Activated naive CD4-positive, alpha-beta T cell treated with anti-CD3 and anti-CD28 coated beads for 36 hours (primary cell): ENCODE data around the gene AMN. TPM values are rescaled to one million over a fixed set of nuclear protein-coding genes. Genes with fewer than 3 reads are reported as not detected.

Source experiments
- CTCF ChIA-PET: fragments of 350-600 bp; sonication (Branson Sonifier 250); formaldehyde crosslinking; loops from one replicate; lab custom pipeline; 2021; ENCODE audit warnings: antibody characterized with exemption; lab: Charles Lee
- DNase-seq: peaks from one replicate; pipeline ENCODE4 v3.0.0-alpha.2; 2020
- H3K27ac Mint-ChIP-seq: one replicate; pipeline ENCODE4 v1.8.0; 2021; ENCODE audit warnings: mild to moderate bottlenecking, mixed read lengths
- H3K27me3 Mint-ChIP-seq: one replicate; pipeline ENCODE4 v1.8.0; 2021; ENCODE audit warnings: low read depth, mixed read lengths
- H3K36me3 Mint-ChIP-seq: one replicate; pipeline ENCODE4 v1.8.0; 2021; ENCODE audit warnings: low read depth, mixed read lengths
- H3K4me1 Mint-ChIP-seq: one replicate; pipeline ENCODE4 v1.8.0; 2021; ENCODE audit warnings: low read depth, mixed read lengths
- H3K4me3 Mint-ChIP-seq: one replicate; pipeline ENCODE4 v1.8.0; 2021; ENCODE audit warnings: mild to moderate bottlenecking, moderate library complexity, mixed read lengths
- H3K9me3 Mint-ChIP-seq: one replicate; pipeline ENCODE4 v1.8.0; 2021; ENCODE audit warnings: mixed read lengths
- intact Hi-C: fragments of 100-400 bp; cut with micrococcal nuclease; formaldehyde crosslinking; loops from one replicate; pipeline ENCODE4 v1.15.1; 2023
- total RNA-seq, 2 experiments: library from RNA; stranded (reverse); gene quantifications; one replicate each; pipeline ENCODE4 v1.2.3, GENCODE V29; 2021

AMN gene
- total RNA-seq, 2 experiments from 2014 or later: 0.33 to 0.37 TPM

GRCh38 chr14:102900631-102901571 lies 21.6 kb upstream of the AMN start:
- peaks cover 32% of the 10 kb centered on the region for H3K4me1 Mint-ChIP-seq
- H3K9me3 Mint-ChIP-seq: no peaks in the 10 kb centered on the region
- no peak overlapping the region for H3K4me3 Mint-ChIP-seq
- H3K27me3 Mint-ChIP-seq: no peaks in the 10 kb centered on the region
- peak overlapping the region; percentile 80 for H3K27ac Mint-ChIP-seq
- intact Hi-C loops: loop anchor here (5.0 kb wide), 1 partner anchor 124 kb away; the partner anchor contains the start of gene TRAF3
- peaks cover 46% of the 10 kb centered on the region for H3K36me3 Mint-ChIP-seq
- DNase-seq: peak; percentile 41
- CTCF ChIA-PET: no interaction called here

- no peak for DNase-seq
- Mint-ChIP-seq H3K36me3 (peaks cover 46% of the 10 kb centered on the region), H3K4me1 (peaks cover 32% of the 10 kb centered on the region), H3K27me3 (no peaks in the 10 kb centered on the region), H3K4me3 (no peak overlapping the region), H3K27ac (peak overlapping the region; percentile 80), H3K9me3 (no peaks in the 10 kb centered on the region)
- intact Hi-C loops: loop anchor here (5.0 kb wide), 1 partner anchor 124 kb away; the partner anchor contains the start of gene TRAF3
- CTCF ChIA-PET: no interaction called here
These were observed 20.8 kb upstream of the AMN start for GRCh38 chr14:102901633-102902032.

- CTCF ChIA-PET: interaction anchor here (1.4 kb wide), 1 partner anchor 8 kb away, joined by 3 read pairs; no protein-coding TSS in a partner anchor
- Mint-ChIP-seq H3K36me3 (peaks cover 48% of the 10 kb centered on the region), H3K9me3 (no peaks in the 10 kb centered on the region)
These were observed 20.4 kb upstream of the AMN start for GRCh38 chr14:102902086-102902485.

GRCh38 chr14:102902523-102903247 lies 19.8 kb upstream of the AMN start:
- CTCF ChIA-PET: interaction anchor here (1.4 kb wide), 1 partner anchor 9 kb away, joined by 3 read pairs; no protein-coding TSS in a partner anchor
- no peaks in the 10 kb centered on the region for H3K27me3 Mint-ChIP-seq
- peak overlapping the region; percentile 13 for H3K27ac Mint-ChIP-seq
- H3K36me3 Mint-ChIP-seq: peaks cover 49% of the 10 kb centered on the region
- no peak overlapping the region for H3K4me3 Mint-ChIP-seq
- intact Hi-C loops: loop anchor here (5.0 kb wide), 1 partner anchor 125 kb away; the partner anchor contains the start of gene TRAF3
- H3K4me1 Mint-ChIP-seq: peaks cover 31% of the 10 kb centered on the region
- no peaks in the 10 kb centered on the region for H3K9me3 Mint-ChIP-seq
- DNase-seq: no peak

More at GRCh38 chr14:102902086-102902485, 20.4 kb upstream of the AMN start:
- intact Hi-C loops: loop anchor here (5.0 kb wide), 1 partner anchor 125 kb away; the partner anchor contains the start of gene TRAF3
- peak overlapping the region; percentile 80 for H3K27ac Mint-ChIP-seq
- no peaks in the 10 kb centered on the region for H3K27me3 Mint-ChIP-seq
- H3K4me3 Mint-ChIP-seq: no peak overlapping the region
- no peak for DNase-seq
- H3K4me1 Mint-ChIP-seq: peaks cover 32% of the 10 kb centered on the region

- no peaks in the 10 kb centered on the region for H3K9me3 Mint-ChIP-seq
- H3K27ac Mint-ChIP-seq: peak overlapping the region; percentile 11
- H3K36me3 Mint-ChIP-seq: peaks cover 46% of the 10 kb centered on the region
- peaks cover 27% of the 10 kb centered on the region for H3K4me1 Mint-ChIP-seq
- DNase-seq: no peak
- no peaks in the 10 kb centered on the region for H3K27me3 Mint-ChIP-seq
- CTCF ChIA-PET: interaction anchor here (1.4 kb wide), 1 partner anchor 9 kb away, joined by 3 read pairs; no protein-coding TSS in a partner anchor
- intact Hi-C loops: loop anchor here (5.0 kb wide), 1 partner anchor 126 kb away; the partner anchor contains the start of gene TRAF3
- H3K4me3 Mint-ChIP-seq: no peak overlapping the region
These were observed 19.1 kb upstream of the AMN start for GRCh38 chr14:102903248-102903888.

- intact Hi-C loops: loop anchor here (5.0 kb wide), 1 partner anchor 127 kb away; the partner anchor contains the start of gene TRAF3
- H3K4me3 Mint-ChIP-seq: no peak overlapping the region
- CTCF ChIA-PET: interaction anchor here (0.7 kb wide), 1 partner anchor 424 kb away, joined by 3 read pairs; no protein-coding TSS in a partner anchor
- peaks cover 21% of the 10 kb centered on the region for H3K4me1 Mint-ChIP-seq
- no peak for DNase-seq
- no peaks in the 10 kb centered on the region for H3K27me3 Mint-ChIP-seq
- no peak overlapping the region for H3K27ac Mint-ChIP-seq
- H3K9me3 Mint-ChIP-seq: no peaks in the 10 kb centered on the region
- peaks cover 40% of the 10 kb centered on the region for H3K36me3 Mint-ChIP-seq
These were observed 18.5 kb upstream of the AMN start for GRCh38 chr14:102903889-102904512.

GRCh38 chr14:102905116-102906108 lies 17.1 kb upstream of the AMN start:
- no peak overlapping the region for H3K27ac Mint-ChIP-seq
- intact Hi-C loops: no loop called here

GRCh38 chr14:102906616-102907302 lies 15.7 kb upstream of the AMN start:
- DNase-seq: no peak
- Mint-ChIP-seq H3K36me3 (peaks cover 25% of the 10 kb centered on the region), H3K4me3 (no peak overlapping the region), H3K9me3 (no peaks in the 10 kb centered on the region), H3K27me3 (no peaks in the 10 kb centered on the region), H3K4me1 (no peaks in the 10 kb centered on the region), H3K27ac (no peak overlapping the region)
- CTCF ChIA-PET: no interaction called here
- intact Hi-C loops: no loop called here

More at GRCh38 chr14:102905116-102906108, 17.1 kb upstream of the AMN start:
- peaks cover 33% of the 10 kb centered on the region for H3K36me3 Mint-ChIP-seq
- no peaks in the 10 kb centered on the region for H3K9me3 Mint-ChIP-seq
- H3K27me3 Mint-ChIP-seq: no peaks in the 10 kb centered on the region
- peaks cover 12% of the 10 kb centered on the region for H3K4me1 Mint-ChIP-seq
- no peak overlapping the region for H3K4me3 Mint-ChIP-seq
- CTCF ChIA-PET: no interaction called here
- DNase-seq: no peak

- H3K4me3 Mint-ChIP-seq: no peak overlapping the region
- CTCF ChIA-PET: no interaction called here
- intact Hi-C loops: no loop called here
- no peak overlapping the region for H3K27ac Mint-ChIP-seq
- no peaks in the 10 kb centered on the region for H3K9me3 Mint-ChIP-seq
- peaks cover 25% of the 10 kb centered on the region for H3K36me3 Mint-ChIP-seq
- H3K27me3 Mint-ChIP-seq: no peaks in the 10 kb centered on the region
- DNase-seq: no peak
- no peaks in the 10 kb centered on the region for H3K4me1 Mint-ChIP-seq
These were observed 15.1 kb upstream of the AMN start for GRCh38 chr14:102907303-102907844.
